Measurements from ENCODE around the gene STK17A.
A peak's percentile ranks its signal among the peaks of the same experiment; 100 is the strongest.

The STK17A gene

DNA sequence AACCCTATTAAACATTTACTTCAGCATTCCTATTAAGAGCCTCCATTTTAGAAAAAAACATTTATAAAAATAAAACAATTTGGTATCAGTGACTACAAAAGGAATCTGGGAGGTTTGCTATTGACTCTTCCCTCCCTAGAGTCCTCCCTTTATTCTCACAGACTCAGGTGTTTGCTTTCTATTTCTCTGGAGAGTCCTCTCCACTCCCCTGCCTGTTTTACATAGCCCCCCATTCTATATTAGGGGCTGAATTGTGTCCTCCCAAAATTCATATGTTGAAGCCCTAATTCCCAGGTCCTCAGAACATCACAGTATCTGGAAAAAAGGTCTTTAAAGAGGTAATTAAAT lies 76.6 kb downstream of the STK17A start:
- TF ChIP-seq, protein P1, sequence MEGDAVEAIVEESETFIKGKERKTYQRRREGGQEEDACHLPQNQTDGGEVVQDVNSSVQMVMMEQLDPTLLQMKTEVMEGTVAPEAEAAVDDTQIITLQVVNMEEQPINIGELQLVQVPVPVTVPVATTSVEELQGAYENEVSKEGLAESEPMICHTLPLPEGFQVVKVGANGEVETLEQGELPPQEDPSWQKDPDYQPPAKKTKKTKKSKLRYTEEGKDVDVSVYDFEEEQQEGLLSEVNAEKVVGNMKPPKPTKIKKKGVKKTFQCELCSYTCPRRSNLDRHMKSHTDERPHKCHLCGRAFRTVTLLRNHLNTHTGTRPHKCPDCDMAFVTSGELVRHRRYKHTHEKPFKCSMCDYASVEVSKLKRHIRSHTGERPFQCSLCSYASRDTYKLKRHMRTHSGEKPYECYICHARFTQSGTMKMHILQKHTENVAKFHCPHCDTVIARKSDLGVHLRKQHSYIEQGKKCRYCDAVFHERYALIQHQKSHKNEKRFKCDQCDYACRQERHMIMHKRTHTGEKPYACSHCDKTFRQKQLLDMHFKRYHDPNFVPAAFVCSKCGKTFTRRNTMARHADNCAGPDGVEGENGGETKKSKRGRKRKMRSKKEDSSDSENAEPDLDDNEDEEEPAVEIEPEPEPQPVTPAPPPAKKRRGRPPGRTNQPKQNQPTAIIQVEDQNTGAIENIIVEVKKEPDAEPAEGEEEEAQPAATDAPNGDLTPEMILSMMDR (IDR thresholded peaks at IDR 0.05; ENCODE audit: low read depth, low read length), result no peak
- DNase-seq (ENCODE audit: low read depth, low spot score), result no peak
- H3K4me3 ChIP-seq (ENCODE audit: low read depth, low read length), result no peak overlapping the region
- in situ Hi-C loops (cut with HindIII; ENCODE audit: low sequenced_read_pairs), result no loop called here

DNA sequence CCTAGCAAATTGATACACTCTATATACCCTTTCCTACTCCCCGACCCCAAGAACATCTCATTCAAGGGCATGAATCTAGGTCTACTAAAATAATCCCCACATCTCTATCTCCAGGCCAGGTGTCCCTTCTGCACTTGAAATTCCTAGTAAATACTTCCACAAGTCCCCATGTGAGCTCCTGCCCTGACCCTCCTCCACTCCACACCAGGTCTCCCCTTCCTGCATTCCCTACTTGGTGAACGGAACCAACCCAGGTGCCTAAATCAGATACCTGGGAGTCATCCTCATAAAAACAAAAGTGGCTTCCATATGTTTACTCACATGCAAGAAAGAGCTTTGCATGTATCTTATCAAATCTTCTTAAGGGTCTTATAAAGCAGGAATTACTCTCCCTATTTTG lies 77.2 kb downstream of the STK17A start:
- DNase-seq (ENCODE audit: low read depth, low spot score), result no peak
- TF ChIP-seq, protein P1 (IDR thresholded peaks at IDR 0.05; ENCODE audit: low read depth, low read length), result no peak
- in situ Hi-C loops (cut with HindIII; ENCODE audit: low sequenced_read_pairs), result no loop called here
- H3K4me3 ChIP-seq (ENCODE audit: low read depth, low read length), result no peak overlapping the region

DNA sequence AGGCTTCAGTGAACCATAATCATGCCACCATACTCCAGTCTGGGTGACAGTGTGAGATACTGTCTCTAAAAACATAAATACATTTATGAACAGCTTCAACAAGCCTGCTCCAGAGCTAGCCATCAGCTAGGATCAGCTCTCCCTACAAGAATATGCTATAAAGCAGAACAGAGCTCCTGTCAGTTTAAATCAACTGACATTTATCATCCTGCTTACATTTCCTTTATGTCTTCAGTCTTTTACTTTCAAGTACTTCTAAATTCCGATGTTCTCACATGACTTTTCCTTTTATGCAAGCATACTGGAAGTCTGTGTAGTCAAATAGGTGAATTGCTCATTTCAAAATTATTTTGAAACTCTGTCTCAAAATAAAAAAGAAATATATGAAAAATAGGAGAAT lies 81.8 kb downstream of the STK17A start:
- no peak for DNase-seq (ENCODE audit: low read depth, low spot score)
- in situ Hi-C loops (cut with HindIII; ENCODE audit: low sequenced_read_pairs), result no loop called here
- H3K4me3 ChIP-seq (ENCODE audit: low read depth, low read length), result no peak overlapping the region
- TF ChIP-seq, protein P1 (IDR thresholded peaks at IDR 0.05; ENCODE audit: low read depth, low read length), result no peak

DNA sequence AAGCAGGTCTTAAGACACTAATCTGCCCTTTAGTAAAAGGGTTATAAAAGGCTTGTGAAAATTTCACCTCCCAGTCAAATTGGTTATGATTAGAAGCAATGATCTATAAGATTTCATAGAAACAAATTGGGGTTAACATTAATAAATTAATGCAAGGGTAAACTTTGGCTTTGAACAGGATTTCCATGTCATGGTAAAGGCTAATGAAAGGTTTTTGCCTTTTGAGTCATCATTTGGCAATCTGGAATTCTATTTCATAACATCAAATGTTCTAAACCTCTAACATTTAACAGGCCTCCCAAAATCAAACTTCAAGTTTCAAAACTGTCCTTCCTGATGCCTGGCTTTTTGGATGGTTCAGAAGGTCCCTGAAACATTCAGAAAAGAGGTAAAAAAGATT lies 84.0 kb downstream of the STK17A start:
- in situ Hi-C loops (cut with HindIII; ENCODE audit: low sequenced_read_pairs), result no loop called here
- DNase-seq (ENCODE audit: low read depth, low spot score), result no peak
- TF ChIP-seq, protein P1 (IDR thresholded peaks at IDR 0.05; ENCODE audit: low read depth, low read length), result no peak
- H3K4me3 ChIP-seq (ENCODE audit: low read depth, low read length), result no peak overlapping the region

DNA sequence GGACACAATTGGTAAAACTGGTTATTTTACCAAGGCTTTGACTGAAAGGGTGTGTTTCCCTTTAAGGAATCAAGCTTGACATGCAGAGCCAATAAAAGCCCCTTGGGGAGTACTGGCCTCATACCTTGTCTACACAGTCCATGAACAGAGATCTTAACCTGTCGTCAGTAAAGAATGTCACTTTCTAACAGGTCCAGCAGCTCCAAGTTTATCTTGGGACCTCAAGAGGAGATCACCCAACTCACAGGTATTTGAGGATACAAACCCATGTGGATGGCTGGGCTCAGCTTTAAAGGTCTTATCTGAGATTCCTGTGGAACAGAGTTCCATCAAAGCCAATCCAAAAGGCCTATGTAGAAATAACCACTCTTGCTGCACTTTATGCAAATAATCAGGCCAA lies 85.1 kb downstream of the STK17A start:
- no peak for DNase-seq (ENCODE audit: low read depth, low spot score)
- H3K4me3 ChIP-seq (ENCODE audit: low read depth, low read length), result no peak overlapping the region
- in situ Hi-C loops (cut with HindIII; ENCODE audit: low sequenced_read_pairs), result no loop called here
- TF ChIP-seq, protein P1 (IDR thresholded peaks at IDR 0.05; ENCODE audit: low read depth, low read length), result no peak

DNA sequence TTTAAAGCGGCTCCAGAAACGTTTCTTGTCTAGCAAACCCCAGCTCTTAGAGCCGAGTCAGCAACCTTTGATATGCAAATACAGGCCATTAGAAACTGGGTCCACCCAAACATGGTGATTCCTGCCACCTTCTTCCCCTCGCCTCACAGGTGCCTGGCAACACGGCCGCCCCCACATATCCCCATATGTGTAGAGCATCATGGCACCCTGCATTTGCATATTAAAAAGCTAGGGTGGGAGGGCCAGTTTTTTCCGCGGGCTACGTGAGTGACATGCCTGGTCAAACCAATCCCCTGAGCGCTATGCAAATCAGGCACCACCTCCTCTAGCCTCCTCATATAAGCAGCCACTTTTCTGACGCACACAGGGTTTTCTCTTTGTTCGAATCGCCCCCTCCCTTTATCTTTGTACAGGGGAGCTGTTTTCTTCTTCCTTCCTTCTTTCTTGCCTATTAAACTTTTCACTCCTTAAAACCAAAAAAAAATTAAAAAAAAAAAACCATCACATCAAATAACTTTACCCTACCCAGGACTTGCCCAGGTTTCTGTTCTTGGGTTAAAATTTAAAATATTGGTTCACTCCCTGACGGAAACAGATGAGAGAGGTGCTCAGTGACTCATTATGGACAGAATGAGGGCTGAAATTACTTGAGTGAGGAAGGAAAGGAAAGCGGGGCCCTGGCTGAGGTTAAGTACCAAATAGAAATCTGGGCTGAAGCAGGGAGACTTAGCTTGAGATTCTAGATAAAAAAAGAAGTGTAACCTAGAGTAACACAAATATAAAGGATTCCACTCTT lies 86.6 kb downstream of the STK17A start:
- DNase-seq (ENCODE audit: low read depth, low spot score), result peak; percentile 58
- TF ChIP-seq, protein P1 (IDR thresholded peaks at IDR 0.05; ENCODE audit: low read depth, low read length), result no peak
- H3K4me3 ChIP-seq (ENCODE audit: low read depth, low read length), result no peak overlapping the region
- in situ Hi-C loops (cut with HindIII; ENCODE audit: low sequenced_read_pairs), result no loop called here
